Cortex of kidney (tissue), 1 donor: ENCODE measurements around the gene KAZN.

Source experiments
- DNase-seq: peaks from one replicate; lab custom pipeline; 2025; lab: John Stamatoyannopoulos, UW

KAZN gene

GRCh38 chr1:14855268-14855667 lies 256.8 kb downstream of the KAZN start:
- no peak for DNase-seq

DNA sequence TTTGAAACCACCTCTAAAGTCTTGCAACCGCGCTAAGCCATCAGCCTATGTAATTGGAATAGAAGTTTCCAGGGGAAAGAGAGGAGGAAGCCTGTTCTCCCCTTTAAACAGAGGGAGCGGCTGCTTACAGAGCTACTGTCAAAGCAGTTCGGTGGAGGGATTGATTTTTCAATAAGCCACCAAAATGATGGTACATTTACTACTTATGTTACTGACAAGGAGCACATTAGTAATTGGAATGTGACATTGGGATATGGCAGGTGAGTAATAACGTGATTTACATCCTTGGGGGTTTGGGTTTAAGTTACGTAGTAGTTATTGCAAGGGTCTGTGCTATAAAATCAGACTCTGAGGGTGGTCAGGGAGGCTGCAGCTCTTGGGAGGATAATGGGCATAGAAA lies 257.3 kb downstream of the KAZN start:
- DNase-seq, result no peak

DNA sequence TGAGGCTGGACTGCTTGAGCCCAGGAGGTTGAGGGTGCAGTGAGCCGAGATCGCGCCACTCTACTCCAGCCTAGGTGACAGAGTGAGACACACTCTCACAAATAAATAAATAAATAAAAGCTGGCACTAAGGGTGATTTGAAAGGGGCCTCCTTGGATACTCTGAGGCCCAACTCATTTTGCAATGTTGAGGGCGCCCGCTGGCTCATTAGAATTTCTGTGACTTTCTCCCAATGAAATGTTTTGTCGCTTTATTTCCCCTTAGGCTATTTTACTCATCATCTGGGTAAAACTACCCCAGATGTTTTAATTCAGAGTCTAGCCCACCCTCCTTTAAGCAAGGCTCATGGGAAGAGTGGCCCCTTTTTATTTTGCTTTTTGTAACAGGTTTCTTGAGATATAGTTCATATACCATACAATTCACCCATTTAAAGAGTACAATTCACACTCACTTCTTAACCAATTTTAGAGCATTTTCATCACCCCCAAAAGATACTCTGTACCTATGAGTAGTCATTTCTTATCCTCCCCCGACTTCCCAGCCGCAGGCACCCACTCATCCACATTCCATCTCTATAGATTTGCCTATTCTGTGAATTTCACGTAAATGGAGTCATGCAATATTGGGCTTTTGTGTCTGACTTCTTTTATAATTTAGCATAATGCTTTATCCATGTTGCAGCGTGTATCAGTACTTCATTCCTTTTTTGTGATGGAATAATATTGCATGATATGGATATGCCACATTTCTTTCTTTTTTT lies 259.1 kb downstream of the KAZN start:
- DNase-seq, result no peak

DNA sequence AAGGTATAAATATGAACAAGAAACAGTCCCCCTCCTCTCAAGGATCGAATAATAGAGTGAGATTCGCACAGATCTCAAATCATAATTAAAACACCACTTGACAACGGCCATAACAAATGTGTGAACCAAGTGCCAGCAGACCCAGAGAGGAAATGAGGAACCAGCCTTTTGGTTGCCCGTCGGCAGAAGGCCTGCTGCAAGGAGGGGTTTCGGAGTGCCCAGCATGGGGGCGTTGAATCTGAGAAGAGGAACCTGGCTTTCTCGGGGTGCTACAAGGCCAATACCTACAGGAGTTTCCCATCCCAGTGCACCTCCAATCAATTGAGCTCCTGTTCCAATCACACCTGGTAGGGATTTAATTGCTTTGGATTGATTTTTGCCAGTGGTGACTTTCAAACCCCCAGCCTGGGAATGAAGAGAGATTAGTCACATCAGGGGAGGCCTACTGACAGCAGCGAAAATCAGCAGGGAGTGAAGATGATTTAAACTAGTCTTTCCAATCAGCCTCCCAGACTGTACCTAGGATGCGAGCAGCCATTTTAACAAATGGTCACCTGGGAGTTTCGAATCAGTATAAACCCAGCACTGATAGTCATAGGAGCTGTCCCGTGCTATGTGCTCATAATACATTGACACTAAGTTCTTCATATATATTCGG lies 263.8 kb downstream of the KAZN start:
- no peak for DNase-seq

DNA sequence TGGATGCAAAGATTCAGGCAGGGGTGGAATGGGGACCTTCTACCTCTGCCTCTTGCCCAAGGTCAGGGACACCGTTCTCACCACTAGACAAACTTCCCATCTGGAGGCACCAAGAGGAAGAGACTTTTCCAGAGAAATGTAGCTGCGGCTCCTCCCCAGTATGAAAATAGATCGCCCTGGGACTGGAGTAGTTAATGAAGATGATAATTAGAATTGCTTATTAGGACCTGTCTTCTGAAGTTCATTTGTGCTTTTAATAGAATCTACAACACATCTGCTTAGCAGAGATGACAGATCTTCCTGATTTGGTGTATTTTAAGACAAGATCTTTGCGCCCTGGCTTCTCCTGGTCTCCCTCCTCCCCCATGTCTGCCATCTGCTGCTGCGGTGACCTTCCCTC lies 266.6 kb downstream of the KAZN start:
- DNase-seq, result no peak

DNA sequence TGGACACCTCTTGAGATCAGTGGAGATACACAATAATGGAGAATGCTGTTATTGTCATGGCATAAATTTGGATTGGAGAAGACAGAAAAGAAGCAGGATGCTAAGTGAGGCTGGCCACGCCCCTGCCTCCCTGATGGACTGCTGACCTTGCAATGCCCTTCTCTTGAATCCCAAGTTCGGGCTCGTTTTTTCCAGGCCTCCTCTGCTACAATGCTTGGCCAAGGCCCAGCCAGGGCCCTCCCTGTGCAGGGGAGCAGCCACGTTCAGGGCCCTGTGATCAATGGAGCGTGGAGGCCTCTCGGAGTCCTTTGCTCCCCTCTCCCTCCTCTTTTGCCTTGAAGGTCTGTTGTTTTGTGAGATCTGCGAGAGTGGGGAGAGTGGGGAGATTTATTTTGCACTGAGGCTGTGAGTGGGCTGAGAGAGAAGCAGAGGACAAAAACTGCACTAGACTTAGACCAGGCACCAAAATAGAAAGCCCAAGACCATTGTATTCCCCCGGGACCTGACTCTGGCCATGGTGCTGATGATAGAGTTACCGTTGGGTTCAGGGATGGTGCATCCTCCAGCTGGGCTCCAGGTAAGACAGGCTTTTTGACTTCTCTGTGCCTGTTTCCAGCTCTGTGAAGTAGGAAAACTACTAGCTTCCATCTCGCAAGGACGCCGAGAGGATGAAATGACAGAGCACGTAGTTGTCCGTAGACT lies 268.6 kb downstream of the KAZN start:
- DNase-seq, result no peak

GRCh38 chr1:14869187-14869586 lies 270.7 kb downstream of the KAZN start:
- no peak for DNase-seq

DNA sequence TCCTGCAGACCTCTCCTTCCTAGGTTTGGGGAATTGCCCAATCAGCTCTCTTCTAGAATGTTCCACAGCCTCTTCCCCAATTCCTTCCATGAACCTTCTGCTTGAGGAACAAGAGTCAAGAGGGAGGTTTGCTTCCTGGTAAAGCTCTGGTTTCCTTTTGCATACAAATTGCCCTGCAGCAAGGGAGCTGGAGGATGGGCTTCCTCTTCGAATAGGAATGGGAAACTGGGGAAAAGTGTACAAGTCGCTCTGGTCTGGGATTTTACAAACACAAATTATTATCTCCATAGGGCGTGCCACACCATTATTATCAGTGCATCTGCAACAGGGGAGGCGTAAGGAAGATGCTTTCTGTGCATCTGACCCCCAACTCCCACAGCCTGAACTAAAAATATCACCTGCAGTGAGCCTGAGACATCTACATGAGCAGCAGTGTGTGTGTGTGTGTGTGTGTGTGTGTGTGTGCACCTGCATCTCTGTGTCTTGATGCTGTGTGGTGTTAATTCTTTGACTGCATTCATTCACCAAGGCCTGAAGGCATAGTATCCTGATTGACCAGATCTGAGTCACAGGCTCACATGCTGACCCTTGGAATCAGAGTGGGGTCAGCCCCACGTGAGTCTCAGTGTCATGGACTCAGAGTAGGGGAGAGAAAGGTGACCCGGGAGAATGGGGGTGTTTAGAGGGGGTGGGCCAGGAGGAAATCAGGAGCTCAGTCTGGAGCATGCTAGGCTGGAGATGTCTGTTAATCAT lies 272.9 kb downstream of the KAZN start:
- DNase-seq, result no peak

DNA sequence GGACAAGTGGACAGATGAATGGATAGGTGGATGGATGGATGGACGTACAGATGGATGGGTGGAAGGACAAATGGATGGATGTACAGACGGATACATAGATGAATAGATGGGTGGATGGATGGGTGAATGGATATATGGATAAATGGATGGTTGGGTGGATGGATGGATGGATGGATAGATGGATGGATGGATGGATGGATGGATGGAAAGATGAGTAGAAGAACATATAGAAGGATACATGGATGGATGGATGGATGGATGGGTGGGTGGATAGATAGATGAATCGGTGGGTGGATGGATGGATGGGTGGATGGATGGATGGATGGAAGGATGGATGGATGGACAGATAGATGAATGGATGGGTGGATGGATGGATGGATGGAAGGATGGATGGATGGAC lies 274.3 kb downstream of the KAZN start:
- DNase-seq, result no peak

DNA sequence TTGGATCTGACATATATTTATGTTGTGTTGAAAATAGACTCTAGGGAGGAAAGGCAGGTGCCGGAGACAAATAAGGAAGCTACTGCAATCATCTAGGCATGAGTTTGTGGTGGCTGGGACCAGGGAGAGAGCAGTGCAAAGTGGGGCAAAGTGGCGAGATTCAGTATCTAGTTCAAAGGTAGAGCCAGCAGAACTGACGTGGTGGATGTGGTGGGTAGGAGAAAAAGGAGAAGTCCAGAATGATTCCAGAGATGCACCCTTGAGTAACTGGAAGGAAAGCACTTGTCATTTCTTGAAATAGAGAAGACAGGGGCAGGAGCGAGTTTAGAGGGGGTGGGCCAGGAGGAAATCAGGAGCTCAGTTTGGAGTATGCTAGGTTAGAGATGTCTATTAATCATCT lies 275.2 kb downstream of the KAZN start:
- DNase-seq, result no peak

DNA sequence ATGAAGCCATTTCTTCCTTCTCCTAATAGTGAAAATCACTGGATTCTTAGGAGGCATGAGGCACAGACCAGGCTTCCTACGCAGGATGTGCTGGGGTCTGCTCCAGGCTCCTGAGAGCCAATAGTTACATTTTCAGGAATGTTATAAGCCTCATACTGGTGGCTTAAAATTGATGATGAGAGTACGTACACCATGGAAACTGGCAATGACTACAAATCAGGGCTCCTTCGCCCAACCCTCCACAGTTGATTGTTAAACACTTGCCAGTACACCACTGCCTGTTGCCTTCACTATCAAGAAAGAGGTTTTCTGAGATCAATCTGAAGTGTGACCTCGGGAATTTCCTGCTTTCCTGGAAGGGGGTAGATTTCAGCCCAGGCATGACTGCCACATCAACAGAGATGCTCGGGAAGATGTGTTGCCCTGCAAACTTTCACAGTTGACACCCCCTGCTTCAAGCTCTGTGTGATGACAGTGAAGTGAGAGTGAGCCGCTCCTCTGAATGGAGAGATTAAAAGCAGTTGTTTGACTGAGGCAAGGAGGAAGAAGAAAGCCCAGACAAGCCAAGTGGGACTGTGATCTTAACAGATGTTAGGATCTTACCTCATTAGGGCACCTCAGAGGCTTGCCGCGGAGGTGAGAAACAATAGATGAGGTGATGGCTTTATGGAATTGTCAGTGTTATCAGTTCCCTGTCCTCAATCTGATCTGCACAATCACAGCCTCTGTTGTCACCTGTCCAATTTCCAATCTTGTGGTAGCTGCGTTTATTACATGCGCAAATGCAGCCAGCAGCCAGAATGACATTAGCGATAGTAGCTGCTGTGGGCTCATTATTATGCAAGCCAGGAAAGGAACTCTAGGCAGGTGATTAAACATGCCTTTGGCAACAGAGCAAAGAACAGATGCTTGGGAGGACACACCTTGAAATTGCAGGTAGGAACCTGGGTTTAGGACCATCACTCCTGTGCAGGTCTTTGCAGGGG lies 277.3 kb downstream of the KAZN start:
- DNase-seq, result no peak

- DNase-seq, result no peak
These were observed 278.3 kb downstream of the KAZN start for GRCh38 chr1:14876747-14877146.

DNA sequence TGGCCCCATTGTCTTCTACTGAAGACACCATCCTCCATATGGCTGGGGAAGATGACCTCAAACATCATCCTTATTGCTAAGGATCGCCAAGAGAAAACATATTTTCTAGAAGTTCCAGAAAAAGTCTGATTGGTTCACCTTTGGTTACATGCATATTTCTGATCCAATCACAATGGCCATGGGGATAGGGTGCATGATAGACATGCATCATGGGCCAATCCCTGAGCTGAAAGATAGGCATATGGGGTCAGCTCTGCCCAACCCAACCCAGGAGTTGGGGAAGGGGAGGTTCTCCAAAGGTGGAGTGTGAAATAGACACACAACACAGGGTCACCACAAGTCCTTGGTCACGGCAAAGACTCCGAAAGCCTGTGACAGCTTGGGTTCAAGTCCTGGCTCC lies 278.7 kb downstream of the KAZN start:
- DNase-seq, result no peak

DNA sequence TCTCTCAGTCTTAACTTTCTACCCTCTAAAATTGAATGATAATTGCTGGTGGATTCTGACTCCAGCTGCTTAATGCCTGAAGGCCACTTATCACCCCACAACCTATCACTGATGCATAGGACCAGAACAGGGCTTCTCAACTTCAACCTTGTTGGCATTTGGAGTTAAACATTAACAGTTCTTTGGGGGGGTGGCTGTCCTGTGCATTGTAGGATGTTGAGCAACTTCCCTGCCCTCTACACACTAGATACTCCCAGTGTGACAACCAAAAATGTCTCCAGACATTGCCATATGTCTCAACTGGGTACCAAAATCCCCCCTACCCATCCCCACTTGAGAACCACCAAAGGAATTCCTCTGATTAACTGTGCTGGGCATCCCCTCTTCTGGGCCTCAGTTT lies 279.6 kb downstream of the KAZN start:
- DNase-seq, result no peak

GRCh38 chr1:14878951-14879350 lies 280.5 kb downstream of the KAZN start:
- no peak for DNase-seq

DNA sequence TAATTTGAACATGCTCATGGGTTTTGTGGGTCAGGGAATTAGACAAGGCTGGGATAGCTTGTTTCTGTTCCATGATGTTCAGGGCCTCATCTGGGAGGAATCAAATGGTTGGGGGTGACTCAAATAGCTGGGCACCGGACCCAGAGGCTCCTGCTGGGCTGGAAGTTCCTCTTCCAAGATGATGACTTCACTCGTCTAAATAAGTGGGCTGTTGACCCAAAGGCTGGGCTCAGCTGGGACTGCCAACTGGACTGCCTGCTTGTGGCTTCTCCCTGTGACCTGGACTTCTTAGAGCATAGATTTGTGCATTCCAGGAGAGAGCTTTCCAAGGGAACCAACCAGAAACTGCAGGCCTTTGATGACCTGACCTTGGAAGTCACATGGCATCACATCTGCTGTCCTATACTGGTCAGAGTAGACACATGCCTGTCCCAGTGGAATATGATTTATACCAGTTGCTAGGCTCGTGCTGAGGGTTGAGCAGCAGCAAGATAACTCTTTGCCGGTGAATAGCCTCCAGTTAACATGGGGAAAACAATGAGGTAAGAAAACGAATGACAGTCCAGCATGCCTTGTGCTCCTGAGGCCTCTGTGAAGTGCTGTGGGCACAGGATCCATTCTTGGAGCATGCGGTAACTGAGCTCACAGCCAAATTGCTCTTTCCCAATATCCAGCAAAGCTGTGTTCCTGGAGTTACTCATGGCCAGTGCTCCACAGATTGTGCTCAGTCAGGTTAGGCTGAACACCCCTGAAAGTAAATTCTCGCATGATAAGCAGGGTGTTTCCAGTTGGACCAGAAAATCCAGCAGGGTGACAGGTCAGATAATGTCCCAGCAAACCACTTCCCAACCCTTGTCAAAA lies 282.2 kb downstream of the KAZN start:
- DNase-seq, result no peak

DNA sequence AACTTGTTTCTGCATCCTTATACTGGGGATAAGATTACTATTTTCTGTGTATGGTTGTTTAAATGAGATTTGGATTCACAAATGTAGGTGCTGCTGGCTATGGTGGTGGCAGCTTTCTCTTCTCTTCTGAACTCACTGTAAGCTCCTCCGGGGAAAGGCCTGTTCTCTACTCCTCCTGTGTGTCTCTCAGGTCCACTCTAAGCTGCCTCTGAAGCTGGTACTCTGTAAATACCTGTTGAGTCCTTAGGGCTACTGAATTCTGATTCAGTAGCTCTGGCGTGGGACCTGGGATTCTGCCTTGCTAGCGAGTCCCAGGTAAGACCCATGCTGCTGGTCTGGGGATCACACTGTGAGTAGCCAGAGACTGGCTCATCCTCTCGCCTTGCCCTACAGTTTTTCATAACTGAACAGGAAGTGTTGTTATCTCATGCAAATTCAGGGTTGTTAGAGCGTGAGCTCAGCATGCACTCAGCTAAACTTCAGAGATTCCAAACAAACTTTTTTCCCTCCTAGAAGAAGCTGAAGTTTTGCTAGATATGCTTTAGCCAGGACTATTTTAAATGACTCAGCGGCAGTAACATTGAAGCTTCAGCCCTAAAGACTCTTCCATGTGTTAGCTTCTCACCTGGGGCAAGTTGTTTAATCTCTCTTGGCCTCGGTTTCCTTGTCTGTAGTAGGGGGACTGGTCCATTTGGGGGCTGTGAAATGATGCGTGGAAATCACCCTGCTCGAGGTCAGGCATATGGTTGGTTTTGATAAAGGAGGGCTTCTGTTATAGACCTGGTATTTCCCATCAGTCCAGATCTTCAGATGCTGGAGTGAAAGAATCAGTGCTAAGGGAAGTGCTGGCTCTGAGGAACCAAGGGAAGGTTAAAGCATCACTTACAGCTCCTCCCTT lies 283.5 kb downstream of the KAZN start:
- no peak for DNase-seq

- DNase-seq, result no peak
These were observed 286.2 kb downstream of the KAZN start for GRCh38 chr1:14884614-14885175.

DNA sequence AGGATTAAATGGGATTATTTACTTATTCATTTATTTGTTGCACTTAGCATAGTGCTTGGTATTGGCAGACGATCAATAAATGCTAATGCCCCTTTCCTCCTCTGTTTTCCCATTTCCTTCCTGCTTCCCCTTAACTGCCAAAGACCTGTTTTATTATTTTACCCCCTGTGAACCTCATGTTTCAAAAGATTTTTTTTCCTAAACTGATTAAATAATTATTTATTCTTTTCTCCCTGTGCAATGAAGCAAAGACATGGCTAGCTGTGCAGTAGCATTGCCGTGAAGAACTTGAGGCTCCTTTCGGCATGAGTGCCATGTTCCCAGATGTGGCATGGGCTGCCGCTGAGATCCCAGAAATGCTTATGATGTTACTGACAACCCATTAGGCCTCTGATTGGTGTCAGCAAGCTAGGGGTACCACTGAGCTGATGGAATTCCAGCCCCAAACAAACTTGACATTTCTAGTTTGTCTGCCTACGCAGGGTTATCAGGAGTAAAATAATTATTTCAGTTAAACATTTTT lies 288.6 kb downstream of the KAZN start:
- no peak for DNase-seq
